CD4-positive, alpha-beta T cell treated with Interleukin-21 for 1 hour (primary cell): ENCODE data around the gene NTHL1.
A peak's percentile ranks its signal among the peaks of the same experiment; 100 is the strongest.

ENCODE experiments used
- DNase-seq: peaks from one replicate; pipeline ENCODE4 v3.0.0-alpha.2; 2020

NTHL1 gene

GRCh38 chr16:2007081-2007836 lies 40.4 kb downstream of the NTHL1 start:
- no peak for DNase-seq

GRCh38 chr16:2006317-2006716 lies 41.3 kb downstream of the NTHL1 start:
- no peak for DNase-seq

- no peak for DNase-seq
These were observed 42.0 kb downstream of the NTHL1 start for GRCh38 chr16:2005646-2006045.

GRCh38 chr16:2004795-2005517 lies 42.7 kb downstream of the NTHL1 start:
- DNase-seq = no peak

GRCh38 chr16:2003827-2004641 lies 43.6 kb downstream of the NTHL1 start:
- peak; percentile 86 for DNase-seq

- DNase-seq = no peak
These were observed 44.3 kb downstream of the NTHL1 start for GRCh38 chr16:2003231-2003826.

GRCh38 chr16:2002406-2003230 lies 45.0 kb downstream of the NTHL1 start:
- DNase-seq = no peak

GRCh38 chr16:2001456-2002355 lies 45.9 kb downstream of the NTHL1 start:
- no peak for DNase-seq

GRCh38 chr16:2001035-2001434 lies 46.6 kb downstream of the NTHL1 start:
- DNase-seq = no peak

GRCh38 chr16:1999866-2000514 lies 47.6 kb downstream of the NTHL1 start:
- DNase-seq = no peak

- DNase-seq = no peak
These were observed 48.5 kb downstream of the NTHL1 start for GRCh38 chr16:1998852-1999801.

- DNase-seq = no peak
These were observed 49.2 kb downstream of the NTHL1 start for GRCh38 chr16:1998360-1998835.

GRCh38 chr16:1997494-1998359 lies 49.9 kb downstream of the NTHL1 start:
- no peak for DNase-seq

- peak; percentile 25 for DNase-seq
These were observed 53.9 kb downstream of the NTHL1 start for GRCh38 chr16:1993731-1994131.

GRCh38 chr16:1992704-1993317 lies 54.8 kb downstream of the NTHL1 start:
- DNase-seq = no peak

GRCh38 chr16:1991948-1992703 lies 55.5 kb downstream of the NTHL1 start:
- DNase-seq = peak; percentile 98

- DNase-seq = no peak
These were observed 56.1 kb downstream of the NTHL1 start for GRCh38 chr16:1991588-1991947.
